Caki2 (cell line): ENCODE data around the gene ELF2. TPM values are rescaled to one million over a fixed set of nuclear protein-coding genes. Genes with fewer than 3 reads are reported as not detected.
"Not testable (repeated sequence)": the region's sequence is repeated elsewhere in the genome, so short reads cannot be mapped to it uniquely, and the experiment has no call there.

Source experiments
- DNase-seq: peaks from one replicate; pipeline ENCODE4 v3.0.0-alpha.2; 2015; ENCODE audit warnings: low read depth
- in situ Hi-C: cut with HindIII; loops from 2 replicates; pipeline ENCODE4 v1.10.0; 2016; ENCODE audit warnings: low sequenced_read_pairs, low pct_unique_long_range_greater_than_20kb, mixed read lengths
- total RNA-seq: library from RNA; depleted of rRNA; stranded (reverse); fragments of >200 nt; shearing (Covaris generic); gene quantifications from 2 replicates; pipeline ENCODE4 v1.2.3, GENCODE V29; 2014; ENCODE audit warnings: low replicate concordance; rRNA removed

ELF2 gene
- total RNA-seq, 1 experiment from 2014 or later: 68.6 TPM

DNA sequence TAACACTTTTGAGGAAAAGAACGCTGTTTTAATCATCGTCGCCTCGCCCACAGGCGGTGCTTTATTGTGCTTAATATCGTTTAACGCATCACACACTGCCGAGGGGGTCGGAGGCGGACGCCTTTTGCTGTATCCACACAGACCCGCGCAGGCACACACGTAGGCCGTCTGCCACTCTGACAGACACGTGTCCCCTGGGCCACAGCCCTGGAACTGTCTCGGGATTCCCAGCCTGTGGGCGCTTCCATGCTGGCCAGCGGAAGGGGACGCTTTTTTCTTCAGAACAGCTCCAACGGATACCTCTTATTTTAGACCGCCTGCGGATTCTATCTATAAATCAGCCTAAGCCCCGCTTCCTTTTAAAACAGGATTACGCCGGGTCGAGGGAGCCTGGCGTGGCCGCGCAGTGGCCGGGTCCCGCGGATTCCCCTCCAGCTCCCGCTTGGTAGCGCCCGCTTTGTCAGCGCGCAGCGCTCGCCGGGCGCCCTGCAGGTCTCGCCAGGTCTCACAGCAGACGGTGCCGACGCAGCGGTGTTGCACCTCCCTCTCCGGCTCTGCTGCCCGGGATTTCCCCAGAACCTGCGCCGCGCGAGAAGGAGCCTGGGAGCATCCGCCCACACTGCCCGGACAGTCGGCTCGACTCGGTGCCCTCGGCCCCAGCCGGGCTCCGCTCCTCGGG, 161.6 kb downstream of the ELF2 start, which contains the start of gene NOCT:
Gene NOCT, plus strand, starts transcription at position 513 of the 679 bp plus-strand sequence. CDS start 201 bp downstream, outside the sequence.
- DNase-seq: peak; percentile 91
- in situ Hi-C loops: no loop called here

DNA sequence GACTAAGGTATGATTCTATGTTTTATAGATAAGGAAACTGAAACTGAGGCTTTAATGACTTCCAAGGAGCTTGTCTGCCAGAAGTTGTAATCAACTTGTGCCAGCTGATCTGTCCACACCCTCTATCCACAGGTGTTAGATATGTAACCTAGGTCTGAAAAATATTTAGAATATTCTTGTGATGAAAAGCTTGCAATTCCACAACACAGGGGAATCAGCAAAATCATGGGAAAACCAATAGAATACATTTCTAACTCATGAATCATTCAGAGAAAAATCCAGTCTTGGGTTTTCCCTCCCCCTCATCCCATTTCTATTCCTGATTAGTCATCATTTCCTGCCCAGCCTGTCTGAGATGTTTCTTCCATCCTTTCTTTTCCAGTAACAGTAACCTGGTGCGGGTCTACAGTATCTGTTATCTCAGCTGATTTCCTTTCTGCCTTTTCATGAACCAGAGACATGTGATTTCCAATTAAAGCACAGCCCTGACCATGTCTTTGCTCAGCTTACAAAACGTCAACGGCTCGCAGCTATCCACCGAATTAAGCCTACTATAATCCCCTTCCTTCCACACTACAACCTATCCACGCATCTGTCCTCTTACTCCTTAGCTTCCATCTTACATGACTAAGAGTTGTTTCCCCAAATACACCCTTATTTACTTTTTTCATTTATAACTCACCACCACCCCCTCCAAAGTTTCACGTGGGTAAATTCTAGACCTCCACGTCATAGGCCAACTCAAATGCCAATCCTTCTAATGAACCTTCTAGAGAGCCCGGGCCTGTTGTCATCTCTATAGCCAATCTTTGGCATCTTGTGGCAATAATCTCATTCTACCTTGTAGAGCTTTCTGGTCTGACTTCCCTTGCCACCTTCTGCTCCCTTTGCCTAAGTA, 162.4 kb downstream of the ELF2 start:
- DNase-seq: peak; percentile 94
- in situ Hi-C loops: no loop called here

DNA sequence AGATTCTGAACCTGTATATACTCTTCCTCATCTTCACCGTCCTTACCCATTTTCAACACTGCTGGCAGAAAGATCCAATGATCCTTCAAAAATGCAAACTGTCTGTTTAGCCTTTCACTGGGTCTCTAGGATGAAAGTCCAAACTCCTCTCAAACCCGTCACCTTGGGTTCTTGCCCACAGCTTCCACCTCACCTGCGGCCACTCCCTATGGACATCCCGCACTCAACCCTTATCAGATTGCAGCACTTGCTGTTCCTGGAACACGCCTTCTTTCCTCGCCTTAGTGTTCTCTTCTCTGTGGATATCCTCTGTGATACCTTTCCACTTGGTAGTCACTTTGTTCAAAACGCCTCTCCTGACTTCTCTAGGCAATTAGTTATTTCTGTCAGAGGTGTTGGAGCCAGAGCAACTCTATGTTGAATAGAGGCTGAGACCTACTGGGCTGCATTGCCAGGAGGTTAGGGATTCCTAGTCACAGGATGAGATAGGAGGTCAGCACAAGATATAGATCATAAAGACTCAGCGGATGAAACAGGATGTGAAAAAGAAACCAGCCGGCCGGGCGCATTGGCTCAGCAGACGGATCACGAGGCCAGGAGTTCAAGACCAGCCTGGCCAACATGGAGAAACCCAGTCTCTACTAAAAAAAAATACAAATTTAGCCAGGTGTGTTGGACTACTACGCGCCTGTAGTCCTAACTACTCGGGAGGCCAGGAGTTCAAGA, 165.6 kb downstream of the ELF2 start:
- in situ Hi-C loops: no loop called here

DNA sequence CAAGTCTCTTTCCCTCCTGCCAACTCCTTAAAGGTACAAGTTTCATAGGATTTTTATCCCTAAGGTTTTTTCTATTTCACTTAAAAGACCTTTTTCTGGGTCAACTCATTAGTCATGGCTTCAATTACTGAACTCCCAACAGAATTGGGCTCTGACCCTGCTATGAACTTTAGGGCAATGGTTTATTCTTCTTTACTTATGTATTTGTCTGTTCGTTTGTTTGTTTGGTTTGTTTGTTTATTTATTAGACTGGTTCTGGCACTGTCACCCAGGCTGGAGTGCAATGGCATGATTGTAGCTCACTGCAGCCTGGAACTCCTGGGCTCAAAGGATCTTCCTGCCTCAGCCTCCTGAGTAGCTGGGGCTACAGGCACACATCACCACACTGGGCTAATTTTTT, 167.3 kb downstream of the ELF2 start:
- DNase-seq: no peak
- in situ Hi-C loops: no loop called here

More for the DNA sequence above, 165.6 kb downstream of the ELF2 start:
- no peak for DNase-seq

DNA sequence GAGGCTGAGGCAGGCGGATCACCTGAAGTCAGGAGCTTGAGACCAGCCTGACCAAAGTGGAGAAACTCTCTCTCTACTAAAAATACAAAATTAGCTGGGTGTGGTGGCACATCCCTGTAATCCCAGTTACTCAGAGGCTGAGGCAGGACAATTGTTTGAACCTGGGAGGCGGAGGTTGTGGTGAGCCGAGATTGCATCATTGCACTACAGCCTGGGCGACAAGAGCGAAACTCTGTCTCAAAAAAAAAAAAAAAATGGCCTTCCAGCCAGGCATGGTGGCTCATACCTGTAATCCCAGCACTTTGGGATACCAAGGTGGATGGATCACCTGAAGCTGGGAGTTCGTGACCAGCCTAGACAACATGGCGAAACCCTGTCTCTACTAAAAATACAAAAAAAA, 168.7 kb downstream of the ELF2 start:
- in situ Hi-C loops, DNase-seq: not testable (repeated sequence)

DNA sequence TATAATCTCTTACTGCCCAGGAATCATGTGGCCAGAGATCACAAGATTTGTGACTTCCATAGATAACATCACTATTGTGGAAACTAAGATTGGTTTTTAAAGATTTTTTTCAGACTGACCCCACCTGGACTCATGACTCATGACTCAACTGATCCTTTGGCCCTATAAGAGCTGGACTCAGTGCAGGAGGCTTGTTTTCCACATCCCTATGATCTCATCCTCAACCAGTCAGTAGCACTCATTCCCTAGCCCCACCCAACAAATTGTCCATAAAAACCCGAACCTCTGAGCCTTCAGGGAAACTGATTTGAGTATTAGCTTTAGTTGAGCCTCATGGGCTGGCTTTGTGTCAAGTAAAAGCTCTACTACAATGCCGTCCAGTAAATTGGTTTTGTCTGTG, 169.4 kb downstream of the ELF2 start:
- in situ Hi-C loops: no loop called here

More for the DNA sequence above, 169.4 kb downstream of the ELF2 start:
- no peak for DNase-seq

Other genes with a start within 250 kb of the ELF2 start
- gene NOCT, start 161.4 kb downstream of the ELF2 start, total RNA-seq: 11.0 and 13.4 TPM in 2 replicates
- 0.90 and 1.5 TPM in 2 replicates for gene MGARP, start 103.0 kb upstream of the ELF2 start, total RNA-seq
- 5.0 and 23.5 TPM in 2 replicates for gene NAA15, start 124.3 kb upstream of the ELF2 start, total RNA-seq
- gene NDUFC1, start 125.3 kb upstream of the ELF2 start, total RNA-seq: 128 and 167 TPM in 2 replicates